NT2/D1 (cell line): ENCODE data around the gene PRKCB.

ENCODE experiments used
- YY1 ChIP-seq: IDR thresholded peaks from 2 replicates; pipeline ENCODE4 v1.6.1; 2011; ENCODE audit not compliant: insufficient read length, insufficient read depth
- ZNF274 ChIP-seq: IDR thresholded peaks from 2 replicates; pipeline ENCODE4 v1.6.1; 2011; ENCODE audit warnings: mild to moderate bottlenecking, low read depth, low read length

- no peak for TF ChIP-seq YY1
- TF ChIP-seq ZNF274: no peak
These were observed 300.1 kb downstream of the PRKCB start for GRCh38 chr16:24135624-24136565.
